GM12873 (cell line): ENCODE results near the gene SKAP1.

ENCODE experiments used
- TF ChIP-seq, protein P1 (sequence below): IDR thresholded peaks from 2 replicates; pipeline ENCODE4 v1.5.1; 2012; ENCODE audit warnings: low read depth, mild to moderate bottlenecking, moderate library complexity, low read length, control low read depth; ENCODE audit not compliant: insufficient read depth; ENCODE audit errors: missing control alignments

The SKAP1 gene

DNA sequence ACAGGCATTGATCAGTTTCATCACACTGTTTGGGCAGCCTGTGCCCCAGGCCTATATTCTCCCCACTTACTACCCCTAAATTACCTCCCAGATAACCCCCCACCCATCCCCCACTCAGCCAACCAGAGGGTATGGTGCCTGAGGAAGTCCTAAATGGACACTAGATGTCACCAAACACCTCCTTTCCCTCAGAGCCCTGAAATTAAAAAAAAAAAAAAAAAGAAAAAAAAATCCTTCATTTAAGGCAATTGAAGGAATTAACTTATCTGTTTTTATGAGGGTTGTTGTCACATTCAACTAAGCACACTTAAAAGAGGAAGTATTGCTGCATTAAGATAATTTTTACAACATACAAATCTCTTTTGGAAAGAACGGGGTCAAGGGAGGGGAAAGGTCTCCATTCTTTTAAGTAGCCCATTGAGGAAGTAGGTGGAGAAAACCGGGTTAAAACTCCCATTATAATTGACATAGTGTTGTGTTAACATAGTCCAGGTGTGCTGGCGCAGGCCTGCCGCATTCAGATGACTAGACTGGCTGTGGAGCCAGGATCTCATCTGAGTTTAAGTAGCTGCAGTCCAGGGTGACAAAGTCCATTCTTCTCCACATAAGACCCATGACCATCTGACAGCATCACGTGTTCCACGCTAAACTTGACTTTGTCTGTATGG is 276.2 kb downstream of the SKAP1 start:
- TF ChIP-seq, protein P1, sequence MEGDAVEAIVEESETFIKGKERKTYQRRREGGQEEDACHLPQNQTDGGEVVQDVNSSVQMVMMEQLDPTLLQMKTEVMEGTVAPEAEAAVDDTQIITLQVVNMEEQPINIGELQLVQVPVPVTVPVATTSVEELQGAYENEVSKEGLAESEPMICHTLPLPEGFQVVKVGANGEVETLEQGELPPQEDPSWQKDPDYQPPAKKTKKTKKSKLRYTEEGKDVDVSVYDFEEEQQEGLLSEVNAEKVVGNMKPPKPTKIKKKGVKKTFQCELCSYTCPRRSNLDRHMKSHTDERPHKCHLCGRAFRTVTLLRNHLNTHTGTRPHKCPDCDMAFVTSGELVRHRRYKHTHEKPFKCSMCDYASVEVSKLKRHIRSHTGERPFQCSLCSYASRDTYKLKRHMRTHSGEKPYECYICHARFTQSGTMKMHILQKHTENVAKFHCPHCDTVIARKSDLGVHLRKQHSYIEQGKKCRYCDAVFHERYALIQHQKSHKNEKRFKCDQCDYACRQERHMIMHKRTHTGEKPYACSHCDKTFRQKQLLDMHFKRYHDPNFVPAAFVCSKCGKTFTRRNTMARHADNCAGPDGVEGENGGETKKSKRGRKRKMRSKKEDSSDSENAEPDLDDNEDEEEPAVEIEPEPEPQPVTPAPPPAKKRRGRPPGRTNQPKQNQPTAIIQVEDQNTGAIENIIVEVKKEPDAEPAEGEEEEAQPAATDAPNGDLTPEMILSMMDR = peak; percentile 44

GRCh38 chr17:48152289-48152688 is 277.7 kb downstream of the SKAP1 start:
- TF ChIP-seq, protein P1 = no peak

- TF ChIP-seq, protein P1 = no peak
Observed at GRCh38 chr17:48151220-48151619, 278.8 kb downstream of the SKAP1 start.

DNA sequence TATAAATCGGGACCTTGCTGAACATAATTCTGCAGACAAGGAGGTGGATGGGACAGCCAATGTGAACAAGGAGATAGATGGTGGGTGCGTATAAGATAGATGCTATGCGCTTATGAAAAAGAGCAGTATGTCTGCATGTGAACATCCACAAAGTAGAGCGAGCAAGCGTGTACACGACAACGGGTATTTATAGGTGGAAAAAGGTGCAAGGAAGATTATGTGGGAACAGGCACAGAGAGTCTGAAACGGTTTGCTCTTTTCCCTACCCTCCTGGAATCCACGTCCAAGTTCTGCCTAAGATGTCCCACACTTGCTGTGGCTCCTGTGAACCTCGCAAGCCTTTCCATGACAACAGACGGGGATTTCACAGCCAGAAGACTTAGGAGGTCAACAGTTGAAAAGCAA is 279.4 kb downstream of the SKAP1 start:
- TF ChIP-seq, protein P1 = no peak

GRCh38 chr17:48149787-48150463 is 280.1 kb downstream of the SKAP1 start:
- TF ChIP-seq, protein P1 = no peak

DNA sequence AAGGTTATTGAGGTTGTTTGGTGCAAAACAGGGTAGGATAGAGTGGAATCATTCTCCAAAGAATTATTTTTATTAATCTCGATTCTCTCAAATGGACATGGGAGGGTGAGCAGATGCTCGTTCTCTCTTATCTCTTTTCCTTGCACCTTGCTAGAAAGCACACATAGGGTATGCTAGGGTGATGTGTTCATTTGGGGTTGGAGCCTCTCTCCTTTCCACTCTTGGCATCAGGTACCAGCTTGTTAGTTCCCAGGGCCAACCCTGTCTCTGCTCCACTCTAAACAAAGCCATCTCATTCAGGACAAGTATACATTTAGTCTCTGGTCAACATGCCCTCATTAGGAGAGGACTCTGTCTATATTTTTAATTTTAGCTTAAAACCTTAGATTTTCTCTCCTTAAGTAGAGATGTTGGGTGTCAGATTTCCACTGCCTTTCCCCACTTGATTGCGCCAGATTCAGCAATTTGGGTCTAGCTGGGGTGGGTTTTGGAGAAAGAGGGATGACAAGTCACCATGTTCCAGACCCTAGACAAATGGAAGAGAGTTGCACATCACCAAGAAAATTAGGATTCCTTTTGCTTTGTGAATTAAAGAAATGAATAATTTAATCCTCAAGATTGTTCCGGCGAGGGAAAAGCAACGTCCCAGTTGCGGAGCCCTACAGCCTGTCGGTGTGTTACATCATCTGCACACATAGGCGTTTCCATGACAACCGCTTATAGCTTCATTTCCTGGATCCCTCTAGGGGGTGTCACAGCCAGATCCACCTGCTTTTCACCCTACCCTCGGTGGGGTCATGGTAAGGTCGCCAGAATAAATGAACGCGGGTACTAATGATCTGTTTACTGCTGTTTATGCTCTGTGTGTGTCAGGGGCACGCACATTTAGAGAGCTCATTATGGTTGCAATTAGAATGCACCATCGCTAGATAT is 280.9 kb downstream of the SKAP1 start:
- TF ChIP-seq, protein P1 = no peak
